Chondrocyte (in vitro differentiated cells): ENCODE measurements around the gene SEMA5A. TPM values are rescaled to one million over a fixed set of nuclear protein-coding genes. Genes with fewer than 3 reads are reported as not detected.

ENCODE experiments used
- DNase-seq: peaks from one replicate; pipeline ENCODE4 v3.0.0; 2021; ENCODE audit warnings: mixed read lengths, low spot score
- H3K27ac Mint-ChIP-seq: one replicate; pipeline ENCODE4 v1.8.0; 2021; ENCODE audit warnings: mild to moderate bottlenecking, moderate library complexity, mixed read lengths; ENCODE audit not compliant: unreplicated experiment
- H3K27me3 Mint-ChIP-seq: 2 replicates; pipeline ENCODE4 v1.8.0; 2021; ENCODE audit warnings: low read depth, mixed read lengths
- H3K36me3 Mint-ChIP-seq: 2 replicates; pipeline ENCODE4 v1.8.0; 2021; ENCODE audit warnings: low read depth, mixed read lengths
- H3K4me1 Mint-ChIP-seq: 2 replicates; pipeline ENCODE4 v1.8.0; 2021; ENCODE audit warnings: low read depth, mild to moderate bottlenecking, mixed read lengths
- H3K4me3 Mint-ChIP-seq: one replicate; pipeline ENCODE4 v1.8.0; 2021; ENCODE audit warnings: mild to moderate bottlenecking, moderate library complexity, mixed read lengths; ENCODE audit not compliant: unreplicated experiment
- H3K9me3 Mint-ChIP-seq: 2 replicates; pipeline ENCODE4 v1.8.0; 2021; ENCODE audit warnings: low read depth, mixed read lengths
- CTCF ChIP-seq: fragments of 200-600 bp; sonication (generic); IDR thresholded peaks from 2 replicates; pipeline ENCODE4 v1.5.0; 2021; ENCODE audit warnings: antibody characterized with exemption, mild to moderate bottlenecking, moderate library complexity
- total RNA-seq: library from RNA; stranded (reverse); gene quantifications from 3 replicates; pipeline ENCODE4 v1.2.1, GENCODE V29; 2021

The SEMA5A gene
- total RNA-seq, 1 donor from 2014 or later: 249 TPM

GRCh38 chr5:9582406-9582805 lies 36.5 kb upstream of the SEMA5A start:
- H3K27me3 Mint-ChIP-seq: no peaks in the 10 kb centered on the region
- no peak overlapping the region for H3K4me3 Mint-ChIP-seq
- H3K27ac Mint-ChIP-seq: no peak overlapping the region
- DNase-seq: no peak
- TF ChIP-seq CTCF: no peak
- H3K4me1 Mint-ChIP-seq: no peaks in the 10 kb centered on the region
- no peaks in the 10 kb centered on the region for H3K36me3 Mint-ChIP-seq
- H3K9me3 Mint-ChIP-seq: no peaks in the 10 kb centered on the region

GRCh38 chr5:9573796-9574195 lies 27.9 kb upstream of the SEMA5A start:
- Mint-ChIP-seq H3K27me3 (no peaks in the 10 kb centered on the region), H3K9me3 (no peaks in the 10 kb centered on the region), H3K27ac (no peak overlapping the region), H3K36me3 (no peaks in the 10 kb centered on the region), H3K4me1 (no peaks in the 10 kb centered on the region), H3K4me3 (no peak overlapping the region)
- TF ChIP-seq CTCF: no peak
- no peak for DNase-seq

GRCh38 chr5:9572246-9572645 lies 26.4 kb upstream of the SEMA5A start:
- H3K27ac Mint-ChIP-seq: no peak overlapping the region
- no peaks in the 10 kb centered on the region for H3K36me3 Mint-ChIP-seq
- H3K9me3 Mint-ChIP-seq: no peaks in the 10 kb centered on the region
- TF ChIP-seq CTCF: no peak
- no peaks in the 10 kb centered on the region for H3K27me3 Mint-ChIP-seq
- H3K4me3 Mint-ChIP-seq: no peak overlapping the region
- no peaks in the 10 kb centered on the region for H3K4me1 Mint-ChIP-seq
- no peak for DNase-seq

- TF ChIP-seq CTCF: no peak
- no peaks in the 10 kb centered on the region for H3K36me3 Mint-ChIP-seq
- no peaks in the 10 kb centered on the region for H3K9me3 Mint-ChIP-seq
- no peaks in the 10 kb centered on the region for H3K27me3 Mint-ChIP-seq
- no peak overlapping the region for H3K4me3 Mint-ChIP-seq
- H3K4me1 Mint-ChIP-seq: no peaks in the 10 kb centered on the region
- H3K27ac Mint-ChIP-seq: no peak overlapping the region
- no peak for DNase-seq
Measured at GRCh38 chr5:9570876-9571275, 25.0 kb upstream of the SEMA5A start.

- no peaks in the 10 kb centered on the region for H3K36me3 Mint-ChIP-seq
- H3K9me3 Mint-ChIP-seq: no peaks in the 10 kb centered on the region
- H3K4me3 Mint-ChIP-seq: no peak overlapping the region
- DNase-seq: no peak
- no peak overlapping the region for H3K27ac Mint-ChIP-seq
- H3K4me1 Mint-ChIP-seq: peaks cover 10% of the 10 kb centered on the region
- no peaks in the 10 kb centered on the region for H3K27me3 Mint-ChIP-seq
- no peak for TF ChIP-seq CTCF
Measured at GRCh38 chr5:9567039-9567438, 21.2 kb upstream of the SEMA5A start.
